Iris pigment epithelial cell (primary cell): ENCODE results near the gene TM7SF3.

ENCODE experiments used
- DNase-seq: peaks from one replicate; pipeline ENCODE4 v3.0.0-alpha.2; 2011; ENCODE audit warnings: low read depth

TM7SF3 gene

DNA sequence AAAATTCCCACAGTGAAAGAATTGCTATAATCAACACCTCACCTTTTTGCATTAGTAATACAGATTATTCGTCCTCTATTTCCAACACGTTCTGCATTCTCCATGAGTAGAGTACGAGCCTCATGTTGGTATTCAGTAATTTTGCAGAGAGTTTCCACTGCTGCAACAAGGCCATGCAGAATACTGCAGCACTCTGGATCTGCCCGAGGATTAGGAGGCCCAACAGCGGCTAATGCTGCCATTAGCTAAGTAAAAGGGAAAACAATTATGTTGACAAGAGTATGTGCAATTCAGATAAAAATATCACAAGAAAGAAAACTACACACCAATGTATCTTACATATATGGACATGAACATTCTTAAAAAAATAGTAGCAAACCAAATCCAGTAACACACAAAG, 85.5 kb downstream of the TM7SF3 start:
- DNase-seq: no peak
